GM18907 (cell line): ENCODE results near the gene PSPC1.
A peak's percentile ranks its signal among the peaks of the same experiment; 100 is the strongest.
"Not testable (repeated sequence)": the region's sequence is repeated elsewhere in the genome, so short reads cannot be mapped to it uniquely, and the experiment has no call there.

Experiments
- ATAC-seq: cut with Tn5 transposase; IDR thresholded peaks from one replicate; pipeline ENCODE4 v1.9.1; 2021; ENCODE audit warnings: mild to moderate bottlenecking, moderate library complexity; ENCODE audit not compliant: unreplicated experiment

PSPC1 gene, protein sequence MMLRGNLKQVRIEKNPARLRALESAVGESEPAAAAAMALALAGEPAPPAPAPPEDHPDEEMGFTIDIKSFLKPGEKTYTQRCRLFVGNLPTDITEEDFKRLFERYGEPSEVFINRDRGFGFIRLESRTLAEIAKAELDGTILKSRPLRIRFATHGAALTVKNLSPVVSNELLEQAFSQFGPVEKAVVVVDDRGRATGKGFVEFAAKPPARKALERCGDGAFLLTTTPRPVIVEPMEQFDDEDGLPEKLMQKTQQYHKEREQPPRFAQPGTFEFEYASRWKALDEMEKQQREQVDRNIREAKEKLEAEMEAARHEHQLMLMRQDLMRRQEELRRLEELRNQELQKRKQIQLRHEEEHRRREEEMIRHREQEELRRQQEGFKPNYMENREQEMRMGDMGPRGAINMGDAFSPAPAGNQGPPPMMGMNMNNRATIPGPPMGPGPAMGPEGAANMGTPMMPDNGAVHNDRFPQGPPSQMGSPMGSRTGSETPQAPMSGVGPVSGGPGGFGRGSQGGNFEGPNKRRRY

DNA sequence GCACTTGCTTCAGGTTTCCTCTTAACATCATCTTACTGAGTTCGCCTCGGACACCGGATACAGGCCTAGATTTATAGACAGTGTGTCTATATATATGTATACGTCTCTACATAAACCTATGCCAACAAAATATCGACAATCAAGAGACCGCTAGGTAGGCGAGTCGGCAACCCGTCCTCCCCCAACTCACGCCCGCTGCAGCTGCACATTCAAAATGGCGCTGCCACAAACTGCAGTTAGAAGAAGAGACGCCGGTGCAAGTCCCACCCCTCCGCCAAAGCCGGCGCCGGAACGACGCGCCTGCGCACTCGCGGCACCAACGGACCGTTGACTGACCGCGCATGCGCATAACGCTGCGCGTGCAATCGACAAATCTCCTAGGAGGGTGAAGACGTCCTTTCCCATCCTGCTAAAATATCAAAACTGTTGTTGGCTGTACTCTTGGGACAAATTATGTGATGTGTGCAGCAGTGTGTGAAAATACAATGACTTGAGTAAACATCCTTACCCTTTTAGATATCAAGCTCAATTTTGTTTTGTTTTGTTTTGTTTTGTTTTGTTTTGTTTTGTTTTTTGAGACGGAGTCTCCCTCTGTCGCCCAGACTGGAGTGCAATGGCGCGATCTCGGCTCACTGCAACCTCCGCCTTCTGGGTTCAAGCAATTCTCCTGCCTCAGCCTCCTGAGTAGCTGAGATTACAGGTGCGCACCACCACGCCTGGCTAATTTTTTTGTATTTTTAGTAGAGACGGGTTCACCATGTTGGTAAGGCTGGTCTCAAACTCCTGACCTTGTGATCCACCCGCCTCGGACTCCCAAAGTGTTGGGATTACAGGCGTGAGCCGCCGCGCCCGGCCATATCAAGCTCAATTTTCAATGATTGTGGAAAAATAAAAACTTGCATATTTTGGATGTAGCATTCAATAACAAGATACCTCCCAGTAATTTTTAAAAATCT lies at the start of gene PSPC1:
TSS of gene PSPC1 (minus strand) at position 219 of the 956 bp plus-strand sequence. CDS start at position 31, 188 bp downstream.
- peak; percentile 94 for ATAC-seq

DNA sequence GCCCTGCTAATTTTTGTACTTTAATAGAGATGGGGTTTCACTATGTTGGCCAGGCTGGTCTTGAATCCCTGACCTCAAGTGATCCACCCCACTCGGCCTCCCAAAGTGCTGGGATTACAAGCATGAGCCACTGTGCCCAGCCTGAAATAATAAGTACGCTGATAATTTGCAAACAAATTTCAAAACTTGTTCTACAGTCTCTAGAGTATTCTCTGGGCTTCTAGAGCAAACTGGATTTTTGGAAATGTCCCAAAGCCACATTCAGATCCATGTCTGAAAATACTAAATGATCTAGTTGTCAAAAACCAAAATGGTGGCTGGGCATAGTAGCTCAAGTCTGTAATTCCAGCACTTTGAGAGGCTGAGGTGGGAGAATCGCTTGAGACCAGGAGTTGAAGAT lies 39.9 kb upstream of the PSPC1 start:
- ATAC-seq = no peak

DNA sequence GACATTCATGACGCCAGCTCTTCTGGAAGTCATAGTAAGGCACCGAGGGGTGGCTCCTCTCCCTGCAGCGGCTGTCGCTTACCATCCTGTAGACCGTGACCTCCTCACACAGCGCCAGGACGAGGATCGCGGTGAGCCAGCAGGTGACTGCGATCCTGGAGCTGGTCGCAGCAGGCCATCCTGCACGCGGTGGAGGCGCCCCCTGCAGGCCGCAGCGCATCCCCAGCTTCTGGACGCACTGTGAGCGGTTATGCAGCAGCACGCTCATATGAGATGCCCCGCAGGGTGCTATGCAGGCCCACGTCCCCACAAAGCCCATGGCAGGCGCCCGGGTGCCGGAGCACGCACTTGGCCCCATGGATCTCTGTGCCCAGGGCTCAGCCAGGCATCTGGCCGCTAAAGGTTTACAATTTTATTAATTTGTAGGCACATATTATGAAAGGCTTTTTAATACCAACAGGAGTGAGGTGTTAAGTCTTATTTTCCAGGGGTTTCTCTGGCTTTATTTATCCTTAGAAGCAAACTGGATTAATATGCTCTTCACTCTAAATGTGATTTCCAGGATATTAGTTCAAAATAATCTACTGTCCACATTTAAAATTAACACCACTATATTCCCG lies 35.6 kb upstream of the PSPC1 start:
- no peak for ATAC-seq

DNA sequence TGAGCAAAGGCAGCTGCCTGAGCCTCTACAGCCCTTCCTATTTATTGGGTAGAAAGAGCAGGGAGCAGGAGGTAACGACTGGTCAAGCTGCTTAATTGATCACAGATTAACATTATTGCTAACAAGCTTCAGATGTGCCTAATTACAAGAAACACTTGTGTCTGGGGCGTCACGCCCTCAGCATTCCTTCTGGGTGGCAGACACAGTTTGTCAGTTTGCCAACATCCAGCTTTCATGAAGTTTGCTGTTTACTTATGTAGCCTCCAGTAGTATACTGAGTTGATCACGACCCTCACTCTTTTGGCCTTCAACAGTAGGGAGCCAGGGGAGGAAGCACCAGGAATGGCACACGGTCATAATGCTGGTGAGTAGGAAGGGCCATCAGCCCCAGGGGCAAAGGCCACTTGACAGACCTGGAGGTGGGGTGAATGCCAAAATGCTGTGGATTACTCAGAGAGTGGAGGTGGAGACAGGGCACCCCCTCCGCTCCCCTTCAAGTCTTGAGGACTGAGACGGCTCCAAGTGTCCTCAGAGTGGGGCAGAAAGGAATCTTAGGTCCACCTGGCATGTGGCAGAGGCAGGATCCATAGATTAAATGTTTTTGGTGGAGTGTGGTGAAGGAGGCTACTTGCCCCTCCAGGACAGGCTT lies 34.9 kb upstream of the PSPC1 start:
- no peak for ATAC-seq

DNA sequence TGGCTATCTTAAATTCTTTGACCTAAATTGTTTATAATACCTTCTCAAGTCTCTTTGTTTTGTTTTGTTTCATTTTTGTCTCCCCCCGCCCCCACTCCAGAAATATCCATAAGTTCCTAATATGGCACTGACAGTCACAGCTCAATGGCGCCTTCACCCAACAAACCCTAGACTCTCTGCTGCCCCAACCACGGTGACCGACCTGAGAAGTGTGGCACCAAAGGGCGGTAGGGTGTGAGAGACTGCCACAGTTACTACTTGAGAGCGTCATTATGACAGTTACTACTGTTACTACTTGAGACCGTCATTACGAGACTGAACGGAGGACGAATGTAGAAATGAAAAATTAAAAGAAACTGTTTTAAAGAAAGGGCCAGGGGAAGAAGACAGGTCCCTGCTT lies 34.4 kb upstream of the PSPC1 start:
- no peak for ATAC-seq

DNA sequence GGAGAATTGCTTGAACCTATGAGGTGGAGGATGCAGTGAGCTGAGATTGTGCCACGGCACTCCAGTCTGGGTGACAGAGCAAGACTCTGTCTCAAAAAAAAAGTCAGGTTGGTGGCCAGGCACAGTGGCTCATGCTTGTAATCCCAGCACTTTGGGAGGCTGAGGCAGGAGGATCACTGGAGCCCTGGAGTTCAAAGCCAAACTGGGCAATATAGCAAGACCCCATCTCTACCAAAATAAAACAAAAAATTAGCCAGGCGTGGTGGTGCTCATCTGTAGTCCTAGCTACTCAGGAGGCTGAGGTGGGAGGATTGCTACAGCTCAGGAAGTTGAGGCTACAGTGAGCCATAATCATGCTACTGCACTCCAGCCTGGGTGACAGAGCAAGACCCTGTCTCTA lies 33.1 kb upstream of the PSPC1 start:
- ATAC-seq = not testable (repeated sequence)

DNA sequence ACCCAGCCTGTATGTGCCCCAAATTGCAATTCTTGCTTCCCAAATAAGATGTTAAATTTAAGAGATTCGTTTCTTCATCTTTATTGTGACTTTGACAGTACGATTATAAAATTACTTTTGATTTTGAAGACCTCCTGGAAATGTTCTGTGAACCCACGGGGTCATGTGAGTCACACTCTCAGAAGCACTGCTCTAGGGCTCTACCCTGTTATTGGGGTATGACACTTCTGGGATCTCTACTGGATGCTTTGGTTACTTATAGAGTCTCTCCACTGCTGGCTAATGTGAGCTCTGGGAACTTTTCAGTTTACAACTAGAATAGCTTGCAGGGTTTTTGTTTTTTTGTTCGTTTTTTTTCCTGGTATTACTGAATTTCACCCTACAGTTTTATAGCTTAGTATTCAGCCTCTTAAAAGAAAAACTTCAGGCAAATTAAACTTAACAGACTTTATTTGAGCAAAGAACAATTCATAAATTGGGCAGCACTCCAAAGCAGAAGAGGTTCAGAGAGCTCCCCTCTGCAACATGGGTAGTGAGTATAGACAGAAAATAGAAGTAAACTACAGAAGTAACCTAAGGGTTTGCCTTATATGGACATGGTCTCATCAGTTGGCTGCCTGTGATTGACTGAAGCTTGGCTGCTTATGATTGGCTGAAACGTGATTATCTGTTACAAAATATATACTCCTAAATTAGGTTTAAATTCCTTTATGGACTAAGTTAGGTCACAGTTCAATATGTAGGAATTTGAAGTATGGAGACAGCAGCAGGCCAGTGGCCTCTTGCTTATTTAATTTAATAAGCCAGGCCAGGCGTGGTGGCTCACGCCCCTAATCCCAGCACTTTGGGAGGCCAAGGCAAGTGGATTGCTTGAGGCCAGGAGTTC lies 28.5 kb upstream of the PSPC1 start:
- ATAC-seq = no peak

DNA sequence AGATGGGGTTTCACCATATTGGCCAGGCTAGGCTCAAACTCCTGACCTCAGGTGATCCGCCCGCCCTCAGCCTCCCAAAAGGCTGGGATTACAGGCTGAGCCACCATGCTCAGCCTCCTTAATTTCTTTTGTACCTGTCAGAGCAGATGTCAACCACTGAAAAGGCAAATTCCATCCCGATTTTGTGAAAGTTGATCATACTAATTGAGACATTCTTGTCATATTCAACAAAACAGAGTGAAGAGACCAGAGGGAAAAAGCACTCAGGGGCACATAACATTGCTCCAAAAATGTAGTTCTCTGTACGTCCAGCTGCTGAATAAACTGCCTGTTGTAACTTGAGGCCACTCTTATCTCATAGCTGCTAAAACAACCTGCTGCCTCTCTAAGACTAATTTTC lies 27.4 kb upstream of the PSPC1 start:
- no peak for ATAC-seq

DNA sequence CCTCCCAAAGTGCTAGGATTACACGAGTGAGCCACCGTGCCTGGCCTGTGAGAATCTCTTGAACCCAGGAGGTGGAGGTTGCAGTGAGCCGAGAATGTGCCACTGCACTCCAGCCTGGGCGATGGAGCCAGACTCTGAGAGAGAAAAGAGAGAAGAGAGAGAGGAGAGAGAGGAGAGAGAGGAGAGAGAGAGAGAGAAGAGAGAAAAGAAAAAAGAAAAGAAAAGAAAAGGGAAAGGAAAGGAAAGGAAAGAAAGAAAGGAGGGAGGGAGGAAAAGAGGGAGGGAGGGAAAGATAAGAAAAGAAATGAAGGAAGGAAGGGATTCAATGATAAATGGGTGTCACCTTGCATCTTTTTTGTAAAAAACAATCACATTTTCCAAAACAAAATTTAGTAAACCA lies 23.0 kb upstream of the PSPC1 start:
- no peak for ATAC-seq

DNA sequence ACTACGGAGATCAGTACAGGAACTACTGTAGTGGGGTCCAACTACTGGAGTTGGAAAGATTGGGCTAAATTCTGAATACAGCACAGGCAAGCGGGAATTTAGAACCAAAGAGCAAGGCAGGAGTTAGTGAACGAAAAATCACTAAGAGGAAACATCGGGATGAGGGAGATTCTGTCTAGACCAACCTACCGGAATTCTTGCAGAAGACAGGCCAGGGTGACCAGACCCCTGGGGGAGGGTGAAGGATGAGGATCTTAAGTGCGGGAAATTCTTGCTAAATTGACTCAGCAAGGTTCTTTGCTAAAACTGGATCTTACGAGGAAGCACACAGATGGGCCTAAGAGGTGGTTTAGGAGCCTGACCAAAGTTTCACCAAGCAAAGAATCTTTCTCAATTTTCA lies 13.2 kb upstream of the PSPC1 start:
- no peak for ATAC-seq

DNA sequence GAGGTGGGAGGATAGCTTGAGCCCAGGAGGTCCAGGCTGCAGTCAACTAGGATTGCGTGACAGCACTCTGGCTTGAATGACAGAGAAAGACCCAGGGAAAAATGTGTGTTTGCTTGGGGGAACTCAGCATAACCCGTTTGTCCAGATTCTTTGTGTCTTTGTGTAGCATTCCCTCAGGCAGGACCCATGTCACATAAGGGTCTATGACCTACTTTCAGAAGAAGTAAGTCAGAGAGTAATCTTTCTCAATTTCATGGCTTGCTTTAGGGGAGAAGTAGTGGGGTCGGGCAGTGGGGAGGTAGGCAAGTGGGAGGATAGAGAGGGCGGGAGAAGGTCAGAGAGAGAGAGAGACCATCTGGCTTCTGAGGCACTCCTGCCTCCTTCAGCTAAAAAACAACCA lies 11.9 kb upstream of the PSPC1 start:
- ATAC-seq = no peak

DNA sequence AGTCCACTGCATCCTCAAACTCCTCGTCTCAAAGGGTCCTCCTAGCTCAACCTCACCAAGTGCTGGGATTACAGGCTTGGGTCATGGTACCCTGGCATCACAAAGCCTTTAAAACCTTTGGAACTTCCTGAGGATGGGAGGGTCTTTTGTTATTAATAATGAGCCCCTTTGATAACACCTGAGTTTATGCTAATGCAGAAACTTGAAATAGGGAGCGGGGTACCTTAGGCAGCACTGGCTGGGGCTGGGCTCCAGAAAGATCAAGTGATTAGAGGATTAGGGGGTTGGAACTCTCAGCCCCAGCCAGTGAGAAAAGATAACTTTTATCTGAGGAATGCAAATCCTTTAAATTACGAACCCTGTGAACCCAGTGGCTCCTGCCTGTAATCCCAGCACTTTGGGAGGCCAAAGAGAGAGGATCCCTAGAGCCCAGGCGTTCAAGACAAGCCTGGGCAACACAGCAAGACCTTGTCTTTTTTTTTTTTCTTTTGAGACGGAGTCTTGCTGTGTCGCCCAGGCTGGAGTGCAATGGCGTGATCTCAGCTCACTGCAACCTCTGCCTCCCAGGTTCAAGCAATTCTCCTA lies 9.3 kb upstream of the PSPC1 start:
- ATAC-seq = no peak

DNA sequence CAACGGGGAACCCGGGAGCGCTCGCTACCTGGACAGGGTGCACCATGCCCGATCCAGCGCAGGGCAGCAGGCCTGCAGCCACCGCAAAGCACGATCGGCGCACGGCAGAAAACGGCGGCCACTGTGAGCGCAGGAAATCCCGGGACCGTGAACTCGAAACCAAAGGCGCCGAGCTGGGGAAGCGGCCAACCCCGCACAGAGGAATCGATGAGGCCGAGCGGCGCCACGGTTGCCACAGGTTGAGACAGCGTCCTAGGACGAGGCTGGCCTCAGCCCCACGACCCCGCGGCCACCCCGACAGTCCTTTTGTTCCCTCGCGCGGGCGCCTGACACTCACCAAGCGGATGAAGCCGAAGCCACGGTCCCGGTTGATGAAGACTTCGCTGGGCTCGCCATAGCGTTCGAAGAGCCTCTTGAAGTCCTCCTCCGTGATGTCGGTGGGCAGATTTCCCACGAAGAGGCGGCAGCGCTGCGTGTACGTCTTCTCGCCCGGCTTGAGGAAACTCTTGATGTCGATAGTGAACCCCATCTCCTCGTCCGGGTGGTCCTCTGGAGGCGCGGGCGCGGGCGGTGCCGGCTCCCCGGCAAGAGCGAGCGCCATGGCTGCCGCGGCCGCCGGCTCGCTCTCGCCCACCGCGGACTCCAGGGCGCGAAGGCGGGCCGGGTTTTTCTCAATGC lies 557 bp downstream of the PSPC1 start:
- ATAC-seq = peak; percentile 50

DNA sequence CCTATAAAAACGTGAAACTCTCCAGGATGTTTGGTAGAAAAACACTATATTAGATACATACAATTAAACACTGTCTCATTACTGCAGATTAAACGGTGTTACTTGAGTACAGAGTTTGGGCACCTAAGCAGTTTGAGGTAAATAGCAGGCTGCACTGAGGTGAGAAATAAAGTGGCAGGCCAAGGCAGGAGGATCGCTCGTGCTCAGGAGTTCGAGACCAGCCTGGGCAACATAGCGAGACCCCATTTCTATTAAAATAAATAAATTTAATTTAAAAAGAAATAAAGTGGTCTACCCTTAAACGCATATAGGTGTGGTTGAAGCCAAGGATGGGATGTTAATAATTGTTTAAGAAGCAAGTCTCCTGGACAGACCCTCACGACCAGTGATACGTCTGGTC lies 1.2 kb downstream of the PSPC1 start:
- ATAC-seq = no peak

DNA sequence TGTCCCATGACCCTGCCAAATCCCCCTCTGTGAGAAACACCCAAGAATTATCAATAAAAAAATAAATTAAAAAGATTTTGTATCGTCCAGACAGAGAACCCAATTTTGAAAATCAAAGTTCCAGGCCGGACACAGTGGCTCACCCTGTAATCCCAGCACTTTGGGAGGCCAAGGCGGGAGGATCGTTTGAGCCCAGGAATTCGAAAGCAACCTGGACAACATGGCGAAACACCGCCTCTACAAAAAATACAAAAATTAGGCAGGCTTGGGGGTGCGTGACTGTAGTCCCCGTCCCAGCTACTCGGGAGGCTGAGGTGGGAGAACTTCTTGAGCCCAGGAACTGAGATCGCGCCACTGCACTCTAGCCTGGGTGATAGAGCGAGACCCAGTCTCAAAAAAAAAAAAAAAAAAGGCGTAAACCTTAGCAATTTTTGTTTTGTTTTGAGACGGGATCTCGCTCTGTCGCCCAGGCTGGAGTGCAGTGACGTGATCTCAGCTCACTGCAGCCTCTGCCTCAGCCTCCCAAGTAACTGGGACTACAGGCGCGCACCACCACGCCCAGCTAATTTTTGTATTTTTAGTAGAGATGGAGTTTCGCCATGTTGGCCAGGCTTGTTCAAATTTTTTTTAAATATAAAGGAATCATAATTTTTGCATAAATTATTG lies 1.9 kb downstream of the PSPC1 start:
- ATAC-seq = not testable (repeated sequence)

DNA sequence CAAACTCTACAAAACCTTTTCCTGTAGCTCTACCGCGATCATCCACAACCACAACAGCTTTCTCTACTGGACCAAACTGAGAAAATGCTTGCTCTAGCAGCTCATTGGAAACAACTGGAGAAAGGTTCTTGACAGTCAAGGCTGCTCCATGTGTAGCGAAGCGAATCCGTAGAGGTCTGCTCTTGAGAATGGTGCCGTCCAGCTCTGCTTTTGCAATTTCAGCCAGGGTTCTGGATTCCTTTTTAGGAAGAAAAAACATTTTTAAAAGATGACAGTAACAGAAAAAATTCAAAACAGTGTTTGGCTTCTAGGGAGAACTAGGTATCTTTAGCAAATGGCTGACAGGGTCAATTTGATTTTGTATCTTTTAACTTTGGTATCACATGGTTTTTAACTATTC lies 10.4 kb downstream of the PSPC1 start:
- no peak for ATAC-seq

DNA sequence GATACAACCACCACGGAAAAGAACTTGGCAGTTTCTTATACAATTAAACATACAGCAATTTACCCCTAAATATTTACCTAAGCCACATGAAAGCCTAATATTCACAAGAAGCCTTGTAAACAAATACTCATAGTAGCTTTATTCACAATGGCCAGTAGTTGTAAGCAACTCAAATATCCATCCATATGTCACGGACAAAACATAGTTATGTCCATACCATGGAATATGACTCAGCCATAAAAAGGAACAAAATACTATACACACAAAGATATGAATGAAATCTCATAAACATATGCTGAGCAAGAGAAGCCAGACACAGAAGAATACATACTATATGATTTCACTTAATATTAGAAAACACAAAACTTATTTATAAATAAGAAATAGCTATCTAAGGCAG lies 12.9 kb downstream of the PSPC1 start:
- no peak for ATAC-seq

DNA sequence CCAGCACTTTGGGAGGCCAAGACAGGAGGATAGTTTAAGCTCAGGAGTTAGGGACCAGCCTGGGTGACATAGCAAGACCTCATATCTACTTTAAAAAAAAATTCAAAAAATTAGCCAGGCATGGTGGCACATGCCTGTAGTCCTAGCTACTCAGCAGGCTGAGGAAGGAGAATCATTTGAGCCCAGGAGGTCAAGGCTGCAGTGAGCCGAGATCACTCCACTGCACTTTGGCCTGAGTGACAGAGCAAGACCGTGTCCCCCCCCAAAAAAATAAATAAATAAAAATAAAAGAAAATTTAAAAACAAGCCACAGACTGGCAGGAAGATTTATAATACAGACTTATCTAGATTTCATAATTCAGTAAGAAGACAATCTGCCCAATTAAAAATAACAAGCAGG lies 14.8 kb downstream of the PSPC1 start:
- ATAC-seq = no peak
